K562 (cell line): ENCODE data around the gene PPP6R1. TPM values are rescaled to one million over a fixed set of nuclear protein-coding genes. Genes with fewer than 3 reads are reported as not detected.
A peak's percentile ranks its signal among the peaks of the same experiment; 100 is the strongest.

ENCODE experiments used
- BACH1 ChIP-seq: fragments of 200-800 bp; sonication (Bioruptor generic); IDR thresholded peaks from 2 replicates; pipeline ENCODE4 v1.6.1; 2016; ENCODE audit warnings: missing genetic modification characterization, missing compliant biosample characterization
- CXXC5 ChIP-seq: fragments of 250-450 bp; sonication (Bioruptor Pico); IDR thresholded peaks from 2 replicates; pipeline ENCODE4 v1.8.0; 2022; ENCODE audit warnings: inconsistent platforms, mild to moderate bottlenecking, moderate library complexity
- HBP1 ChIP-seq: fragments of 450-650 bp; formaldehyde crosslinking; IDR thresholded peaks from 2 replicates; pipeline ENCODE4 v1.4.0; 2022; ENCODE audit warnings: missing genetic modification characterization
- HDAC2 ChIP-seq: fragments of 450-650 bp; IDR thresholded peaks from 2 replicates; pipeline ENCODE4 v1.6.1; 2016; ENCODE audit warnings: mild to moderate bottlenecking
- HMG20B ChIP-seq: fragments of 250-450 bp; sonication (Bioruptor Pico); IDR thresholded peaks from 2 replicates; pipeline ENCODE4 v1.5.0; 2021; ENCODE audit warnings: mild to moderate bottlenecking
- KDM4B ChIP-seq, 2 experiments: fragments of 450-650 bp in 1 of 2; sonication (generic) in 1 of 2; IDR thresholded peaks; 2 replicates each; pipeline ENCODE4 v1.6.1; 2016 to 2017; ENCODE audit warnings: borderline replicate concordance in 2 of 2, antibody characterized with exemption in 1 of 2, low read depth in 1 of 2, mild to moderate bottlenecking in 1 of 2
- PHB ChIP-seq: fragments of 250-450 bp; sonication (Bioruptor Pico); IDR thresholded peaks from 2 replicates; pipeline ENCODE4 v1.5.0; 2021
- POLR2H ChIP-seq: IDR thresholded peaks from 2 replicates; pipeline ENCODE4 v1.6.1; 2016; ENCODE audit warnings: missing genetic modification characterization, low read depth, mild to moderate bottlenecking, control low read depth, missing compliant biosample characterization, moderate library complexity
- RERE ChIP-seq: sonication (generic); formaldehyde crosslinking; IDR thresholded peaks from 2 replicates; pipeline ENCODE4 v1.8.0; 2023; ENCODE audit warnings: missing genetic modification reagents, mild to moderate bottlenecking, borderline replicate concordance
- SUPT5H ChIP-seq: fragments of 450-650 bp; IDR thresholded peaks from 2 replicates; pipeline ENCODE4 v1.6.1; 2016
- WHSC1 ChIP-seq: IDR thresholded peaks from one replicate; pipeline ENCODE4 v1.6.1; 2012; ENCODE audit warnings: low read length, control low read depth, inconsistent platforms
- ZBTB12 ChIP-seq: fragments of 250-450 bp; sonication (Bioruptor Pico); IDR thresholded peaks from 2 replicates; pipeline ENCODE4 v1.4.0; 2020
- ZFP91 ChIP-seq: sonication (generic); formaldehyde crosslinking; IDR thresholded peaks from 2 replicates; pipeline ENCODE4 v1.8.0; 2022; ENCODE audit warnings: mild to moderate bottlenecking, missing genetic modification reagents
- ZNF212 ChIP-seq: fragments of 450-650 bp; formaldehyde crosslinking; IDR thresholded peaks from 2 replicates; pipeline ENCODE4 v1.4.0; 2020; ENCODE audit warnings: mild to moderate bottlenecking
- ZNF311 ChIP-seq: fragments of 250-450 bp; sonication (Bioruptor Pico); IDR thresholded peaks from 2 replicates; pipeline ENCODE4 v1.4.0; 2020; ENCODE audit warnings: mild to moderate bottlenecking, moderate library complexity
- polyA plus RNA-seq, 8 experiments: library from polyadenylated mRNA; depleted of rRNA in 4 of 8; stranded (reverse) in 5 of 8; unstranded in 3 of 8; fragments of >200 nt; fragmentation: Nextera tagmentation in 2 of 8; fragmentation: Illumina TruSeq in 1 of 8; extraction: Ambion mirVana in 2 of 8; extraction: Trizol in 1 of 8; gene quantifications; 2 replicates each; pipeline versions ENCODE4 v1.2.1 to v1.2.3, GENCODE V29; 2011 to 2014; ENCODE audit warnings: inconsistent platforms in 1 of 8, missing spikeins in 1 of 8
- total RNA-seq, 7 experiments: library from RNA; depleted of rRNA in 6 of 7; stranded (reverse); fragments of >200 nt in 6 of 7; fragmentation: Illumina TruSeq in 2 of 7; extraction: Trizol in 2 of 7; gene quantifications; 2 replicates each; pipeline versions ENCODE4 v1.2.1 to v1.2.3, GENCODE V29; 2011 to 2021; ENCODE audit warnings: low replicate concordance in 1 of 7
- TF ChIP-seq, protein P1 (sequence below): fragments of 250-450 bp; sonication (Bioruptor Pico); IDR thresholded peaks from 2 replicates; pipeline ENCODE4 v1.8.0; 2021; ENCODE audit warnings: mild to moderate bottlenecking, moderate library complexity

Gene PPP6R1
- total and polyA plus RNA-seq, 9 of the 15 experiments (the other 6 are each of a cell fraction or from before 2014, with no cell fraction given), result 0.48 to 135 (median 37.2) TPM

DNA sequence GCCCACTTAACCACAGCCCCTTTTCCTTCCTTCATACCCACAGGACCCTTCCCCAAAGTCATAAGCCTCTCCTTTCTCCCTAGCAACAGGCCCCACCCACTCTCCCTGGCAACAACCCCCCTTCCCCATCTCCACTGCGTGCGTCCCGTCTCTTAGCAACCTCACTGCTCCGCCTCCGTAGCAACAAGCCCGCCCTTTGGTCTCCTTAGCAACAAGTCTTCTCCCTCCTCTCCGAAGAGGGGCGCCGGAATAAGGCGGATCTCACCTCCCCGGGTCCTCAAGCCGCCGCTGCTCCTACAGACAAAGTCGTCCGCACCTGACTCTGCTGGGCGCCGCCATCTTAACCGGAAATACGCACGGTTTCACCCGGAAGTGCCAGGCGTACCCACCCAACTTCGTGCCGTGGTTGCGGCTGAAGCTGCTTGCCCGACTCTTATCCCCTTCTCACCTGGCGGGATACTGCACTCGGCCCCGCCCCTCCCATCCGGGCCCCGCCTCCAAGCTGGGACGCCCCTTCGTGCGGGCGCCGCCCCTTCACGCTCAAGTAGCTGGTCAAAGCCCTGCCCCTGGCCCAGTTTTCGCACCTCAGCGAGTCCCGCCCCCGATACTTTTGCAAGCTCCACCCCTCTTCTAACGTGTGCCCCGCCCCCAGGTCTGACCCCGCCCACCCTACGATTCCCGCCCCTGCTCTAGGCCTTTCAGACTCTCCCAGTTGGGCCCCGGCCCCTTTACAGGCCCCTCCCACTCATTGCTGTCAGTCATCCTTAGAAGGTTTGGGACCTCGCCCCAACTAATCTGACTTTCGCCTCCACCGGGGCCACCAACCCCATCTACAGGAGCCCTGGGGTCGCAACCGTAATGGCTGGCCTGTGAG, 21.2 kb upstream of the PPP6R1 start, which contains the start of gene HSPBP1 (continued):
- TF ChIP-seq ZFP91 (CRISPR knock-in tag) (no peak), ZBTB12 (CRISPR knock-in tag) (peak; percentile 66), POLR2H (no peak), HBP1 (CRISPR knock-in tag) (peak; percentile 74; the same call in 1 of the 2 replicates), RERE (CRISPR knock-in tag) (no peak), CXXC5 (CRISPR knock-in tag) (peak; percentile 83), BACH1 (tag) (no peak), HDAC2 (peak; percentile 96), SUPT5H (peak; percentile 74), ZNF311 (CRISPR knock-in tag) (no peak), HMG20B (CRISPR knock-in tag) (no peak), WHSC1 (no peak), ZNF212 (CRISPR knock-in tag) (no peak), KDM4B (IDR thresholded peaks at IDR 0.05; ENCODE audit: borderline replicate concordance in 2 of 2, low read depth in 1 of 2) (peak in 1 of 2 experiments; percentile 86; a peak in 2 of 4 replicates), PHB (no peak)
- TF ChIP-seq, protein P1, sequence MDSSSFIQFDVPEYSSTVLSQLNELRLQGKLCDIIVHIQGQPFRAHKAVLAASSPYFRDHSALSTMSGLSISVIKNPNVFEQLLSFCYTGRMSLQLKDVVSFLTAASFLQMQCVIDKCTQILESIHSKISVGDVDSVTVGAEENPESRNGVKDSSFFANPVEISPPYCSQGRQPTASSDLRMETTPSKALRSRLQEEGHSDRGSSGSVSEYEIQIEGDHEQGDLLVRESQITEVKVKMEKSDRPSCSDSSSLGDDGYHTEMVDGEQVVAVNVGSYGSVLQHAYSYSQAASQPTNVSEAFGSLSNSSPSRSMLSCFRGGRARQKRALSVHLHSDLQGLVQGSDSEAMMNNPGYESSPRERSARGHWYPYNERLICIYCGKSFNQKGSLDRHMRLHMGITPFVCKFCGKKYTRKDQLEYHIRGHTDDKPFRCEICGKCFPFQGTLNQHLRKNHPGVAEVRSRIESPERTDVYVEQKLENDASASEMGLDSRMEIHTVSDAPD (CRISPR knock-in tag), result no peak
